PC-9 (cell line): ENCODE results near the gene APCDD1. TPM values are rescaled to one million over a fixed set of nuclear protein-coding genes. Genes with fewer than 3 reads are reported as not detected.

Experiments
- BruUV-seq: library from RNA; stranded (reverse); fragments of 400-500 nt; replicated peaks from 2 replicates; lab custom pipeline; 2021; lab: Mats Ljungman, UMichigan
- CTCF ChIA-PET: fragments of 300-600 bp; sonication (Branson Sonifier 250); formaldehyde crosslinking; loops from one replicate; lab custom pipeline; 2022; ENCODE audit warnings: antibody characterized with exemption; lab: Charles Lee
- POLR2A ChIA-PET: fragments of 300-600 bp; sonication (Branson Sonifier 250); formaldehyde crosslinking; loops from one replicate; lab custom pipeline; 2022; ENCODE audit warnings: antibody characterized with exemption; ENCODE audit not compliant: unreplicated experiment; lab: Charles Lee
- DNase-seq, 2 experiments: peaks; one replicate each; pipeline versions ENCODE4 v3.0.0 to v3.0.0-alpha.2; 2015 to 2022; ENCODE audit warnings: mixed read lengths in 1 of 2
- H2AFZ ChIP-seq: fragments of 200-600 bp; sonication (generic); 2 replicates; pipeline ENCODE4 v1.8.1; 2017; ENCODE audit warnings: antibody characterized with exemption
- H3F3A ChIP-seq: fragments of 200-600 bp; sonication (generic); 2 replicates; pipeline ENCODE4 v1.8.1; 2017; ENCODE audit warnings: antibody characterized with exemption, mild to moderate bottlenecking, low read depth; ENCODE audit not compliant: insufficient read depth
- H3K27ac ChIP-seq: fragments of 200-600 bp; sonication (generic); 2 replicates; pipeline ENCODE4 v1.6.1; 2016; ENCODE audit warnings: mixed run types
- H3K27me3 ChIP-seq: fragments of 200-600 bp; sonication (generic); 2 replicates; pipeline ENCODE4 v1.6.1; 2016; ENCODE audit warnings: low read depth, mixed run types; ENCODE audit not compliant: insufficient read depth
- H3K36me3 ChIP-seq: fragments of 200-600 bp; sonication (generic); 2 replicates; pipeline ENCODE4 v1.6.1; 2016; ENCODE audit warnings: low read depth, mixed run types
- H3K4me1 ChIP-seq: fragments of 200-600 bp; sonication (generic); replicated peaks from 2 replicates; pipeline ENCODE4 v1.6.1; 2016; ENCODE audit warnings: mixed run types; ENCODE audit not compliant: insufficient read depth
- H3K4me2 ChIP-seq: fragments of 200-600 bp; sonication (generic); 2 replicates; pipeline ENCODE4 v1.6.1; 2017; ENCODE audit warnings: mixed run types
- H3K4me3 ChIP-seq: fragments of 200-600 bp; sonication (generic); 2 replicates; pipeline ENCODE4 v1.6.1; 2016; ENCODE audit warnings: mixed run types
- H3K79me2 ChIP-seq: fragments of 200-600 bp; sonication (generic); 2 replicates; pipeline ENCODE4 v1.6.1; 2017; ENCODE audit warnings: low read depth, mixed run types
- H3K9me2 ChIP-seq: fragments of 200-600 bp; sonication (generic); 2 replicates; pipeline ENCODE4 v1.8.1; 2017; ENCODE audit warnings: mild to moderate bottlenecking; ENCODE audit not compliant: insufficient read depth
- H3K9me3 ChIP-seq: fragments of 200-600 bp; sonication (generic); 2 replicates; pipeline ENCODE4 v1.8.1; 2016; ENCODE audit warnings: low read depth; ENCODE audit not compliant: insufficient read depth
- H4K20me1 ChIP-seq: fragments of 200-600 bp; sonication (generic); 2 replicates; pipeline ENCODE4 v1.8.1; 2017; ENCODE audit not compliant: insufficient read depth
- EZH2 ChIP-seq: fragments of 200-600 bp; sonication (generic); IDR thresholded peaks from 2 replicates; pipeline ENCODE4 v1.8.0; 2017; ENCODE audit warnings: antibody characterized with exemption, low read depth
- intact Hi-C: fragments of 100-400 bp; cut with micrococcal nuclease; formaldehyde crosslinking; loops from one replicate; pipeline ENCODE4 v1.10.0; 2022; ENCODE audit not compliant: unreplicated experiment
- total RNA-seq: library from RNA; stranded (reverse); gene quantifications from 2 replicates; pipeline ENCODE4 v1.2.3, GENCODE V29; 2021
- TF ChIP-seq, protein P1 (sequence below): fragments of 200-600 bp; sonication (generic); conservative IDR thresholded peaks from 2 replicates; pipeline ENCODE4 v1.6.1; 2017; ENCODE audit warnings: mixed run types, antibody characterized with exemption, mild to moderate bottlenecking, moderate library complexity

Gene APCDD1
- total RNA-seq, 1 experiment from 2014 or later: not detected

DNA sequence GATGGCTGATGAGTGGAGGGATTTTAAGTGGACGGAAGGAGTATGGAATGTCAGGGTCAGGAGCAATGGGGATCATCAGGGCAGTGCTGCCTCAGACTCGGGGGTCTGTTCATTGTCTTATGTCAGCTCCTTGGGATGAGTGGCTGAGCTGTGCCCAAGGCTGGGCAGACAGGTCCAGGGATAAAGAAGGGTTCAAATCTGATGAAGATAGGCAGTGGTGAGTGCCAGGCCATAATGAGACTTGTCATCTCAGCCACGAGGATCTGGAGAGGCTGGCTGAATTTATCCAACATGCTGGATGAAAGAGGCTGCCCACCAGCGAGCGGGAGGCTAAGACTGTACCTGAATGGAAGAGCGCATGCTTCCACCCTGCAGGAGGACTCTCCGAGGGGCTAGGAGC is 46.3 kb upstream of the APCDD1 start:
- intact Hi-C loops: no loop called here
- no peak overlapping the region for H2AFZ ChIP-seq
- H3K4me1 ChIP-seq: no peaks in the 10 kb centered on the region
- H3F3A ChIP-seq: no peaks in the 10 kb centered on the region
- H3K4me3 ChIP-seq: no peak overlapping the region
- CTCF ChIA-PET: no interaction called here
- no peaks in the 10 kb centered on the region for H3K36me3 ChIP-seq
- BruUV-seq: no TSS peak
- H3K27ac ChIP-seq: no peak overlapping the region
- no peaks in the 10 kb centered on the region for H4K20me1 ChIP-seq
- H3K27me3 ChIP-seq: no peaks in the 10 kb centered on the region
- H3K9me3 ChIP-seq: no peaks in the 10 kb centered on the region
- no peak overlapping the region for H3K4me2 ChIP-seq
- POLR2A ChIA-PET: no interaction called here
- TF ChIP-seq EZH2: no peak
- TF ChIP-seq, protein P1, sequence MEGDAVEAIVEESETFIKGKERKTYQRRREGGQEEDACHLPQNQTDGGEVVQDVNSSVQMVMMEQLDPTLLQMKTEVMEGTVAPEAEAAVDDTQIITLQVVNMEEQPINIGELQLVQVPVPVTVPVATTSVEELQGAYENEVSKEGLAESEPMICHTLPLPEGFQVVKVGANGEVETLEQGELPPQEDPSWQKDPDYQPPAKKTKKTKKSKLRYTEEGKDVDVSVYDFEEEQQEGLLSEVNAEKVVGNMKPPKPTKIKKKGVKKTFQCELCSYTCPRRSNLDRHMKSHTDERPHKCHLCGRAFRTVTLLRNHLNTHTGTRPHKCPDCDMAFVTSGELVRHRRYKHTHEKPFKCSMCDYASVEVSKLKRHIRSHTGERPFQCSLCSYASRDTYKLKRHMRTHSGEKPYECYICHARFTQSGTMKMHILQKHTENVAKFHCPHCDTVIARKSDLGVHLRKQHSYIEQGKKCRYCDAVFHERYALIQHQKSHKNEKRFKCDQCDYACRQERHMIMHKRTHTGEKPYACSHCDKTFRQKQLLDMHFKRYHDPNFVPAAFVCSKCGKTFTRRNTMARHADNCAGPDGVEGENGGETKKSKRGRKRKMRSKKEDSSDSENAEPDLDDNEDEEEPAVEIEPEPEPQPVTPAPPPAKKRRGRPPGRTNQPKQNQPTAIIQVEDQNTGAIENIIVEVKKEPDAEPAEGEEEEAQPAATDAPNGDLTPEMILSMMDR: no peak
- DNase-seq: no peak
- no peaks in the 10 kb centered on the region for H3K79me2 ChIP-seq
- H3K9me2 ChIP-seq: no peaks in the 10 kb centered on the region

DNA sequence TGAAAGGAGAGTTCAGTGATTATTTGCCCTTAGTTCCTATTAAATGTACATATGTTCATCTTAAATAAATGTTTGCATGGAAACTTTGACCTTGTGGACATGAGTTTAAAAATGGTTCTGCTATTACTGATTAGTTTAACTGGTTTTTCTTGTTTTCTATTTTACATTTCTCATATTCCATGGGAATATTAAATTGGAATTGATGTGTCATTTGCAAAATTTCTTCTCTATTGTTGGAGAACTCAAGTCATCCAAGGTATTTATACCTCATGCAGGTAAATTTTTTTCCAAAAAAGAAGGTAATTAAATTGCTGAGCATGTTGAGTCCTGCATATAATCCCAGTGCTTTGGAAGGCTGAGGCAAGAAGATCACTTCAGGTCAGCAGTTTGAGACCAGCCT is 45.4 kb upstream of the APCDD1 start:
- no peaks in the 10 kb centered on the region for H3F3A ChIP-seq
- no peak overlapping the region for H2AFZ ChIP-seq
- no TSS peak for BruUV-seq
- POLR2A ChIA-PET: no interaction called here
- no peaks in the 10 kb centered on the region for H3K4me1 ChIP-seq
- H3K27ac ChIP-seq: no peak overlapping the region
- intact Hi-C loops: no loop called here
- no peak overlapping the region for H3K4me2 ChIP-seq
- H4K20me1 ChIP-seq: no peaks in the 10 kb centered on the region
- H3K36me3 ChIP-seq: no peaks in the 10 kb centered on the region
- no peak for DNase-seq
- CTCF ChIA-PET: no interaction called here
- TF ChIP-seq, protein P1: no peak
- TF ChIP-seq EZH2: no peak
- H3K27me3 ChIP-seq: no peaks in the 10 kb centered on the region
- H3K9me2 ChIP-seq: no peaks in the 10 kb centered on the region
- no peaks in the 10 kb centered on the region for H3K79me2 ChIP-seq
- no peak overlapping the region for H3K4me3 ChIP-seq
- no peaks in the 10 kb centered on the region for H3K9me3 ChIP-seq

DNA sequence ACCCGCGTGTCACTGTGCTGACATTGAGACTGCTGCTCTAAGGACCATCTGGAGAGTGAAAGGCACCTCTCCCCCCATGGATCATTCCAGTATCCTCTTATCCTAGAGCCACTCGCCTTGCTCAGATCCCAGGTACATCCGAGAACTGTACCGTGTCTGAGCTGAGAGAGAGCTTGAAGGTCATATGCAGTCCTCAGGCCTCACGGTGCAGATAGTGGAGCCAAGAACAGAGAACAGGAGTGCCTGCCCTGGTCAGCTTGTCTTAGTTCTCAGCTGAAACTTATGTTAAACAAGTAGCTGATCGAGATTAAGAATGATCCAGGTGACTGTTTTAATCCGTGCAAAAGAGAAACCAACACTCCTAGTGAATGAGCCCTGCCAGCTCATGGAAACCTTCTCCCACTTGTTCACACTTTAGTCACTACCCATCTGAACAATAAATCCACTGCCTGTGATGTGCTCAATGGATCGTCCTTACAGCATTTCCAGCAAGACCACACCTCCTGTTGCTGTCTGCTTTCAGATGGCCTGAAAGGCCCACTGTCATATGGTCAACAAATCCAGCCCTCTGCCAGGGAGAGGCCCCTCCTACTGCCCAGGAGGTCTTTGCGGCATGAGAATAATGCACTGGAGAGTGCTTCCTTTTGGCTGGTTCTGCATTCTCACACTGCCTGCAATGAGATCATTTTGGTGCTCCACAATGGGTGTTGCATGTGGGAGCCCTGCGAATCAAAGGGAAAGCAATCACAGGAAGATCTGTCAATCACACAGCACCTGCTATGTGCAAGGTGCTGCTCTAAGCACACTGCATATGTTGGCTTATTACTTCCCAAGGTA is 43.7 kb upstream of the APCDD1 start:
- POLR2A ChIA-PET: no interaction called here
- no peak for DNase-seq
- CTCF ChIA-PET: no interaction called here
- Histone ChIP-seq H3K4me1 (no peaks in the 10 kb centered on the region), H3K27me3 (no peaks in the 10 kb centered on the region), H3K27ac (no peak overlapping the region), H2AFZ (no peak overlapping the region), H3K36me3 (no peaks in the 10 kb centered on the region), H3K79me2 (no peaks in the 10 kb centered on the region), H3K4me2 (no peak overlapping the region), H4K20me1 (no peaks in the 10 kb centered on the region), H3F3A (no peaks in the 10 kb centered on the region), H3K9me3 (no peaks in the 10 kb centered on the region), H3K4me3 (no peak overlapping the region), H3K9me2 (no peaks in the 10 kb centered on the region)
- intact Hi-C loops: no loop called here
- TF ChIP-seq, protein P1: no peak
- TF ChIP-seq EZH2: no peak
- no TSS peak for BruUV-seq
